Right lobe of liver (tissue), 6 donors: ENCODE results near the gene IFT74. TPM values are rescaled to one million over a fixed set of nuclear protein-coding genes. Genes with fewer than 3 reads are reported as not detected.

Experiments
- ATAC-seq, 4 donors: fragments of 200-7000 bp; cut with Tn5 transposase; one replicate each; pipeline ENCODE4 v1.9.1; 2020; ENCODE audit warnings: mild to moderate bottlenecking in 4 of 4, moderate library complexity in 4 of 4
- DNase-seq, 3 donors: peaks; one replicate each; pipeline ENCODE4 v3.0.0-alpha.2; 2020
- H3K27ac ChIP-seq, 3 donors: fragments of 200-600 bp; one replicate each; pipeline ENCODE4 v1.8.0; 2022
- H3K27me3 ChIP-seq, 2 donors: fragments of 200-600 bp; one replicate each; pipeline ENCODE4 v1.8.0; 2022
- H3K36me3 ChIP-seq, 4 donors: fragments of 200-600 bp; sonication (generic) in 1 of 4; one replicate each; pipeline versions ENCODE4 v1.5.1 to v1.8.0; 2017 to 2022; ENCODE audit warnings: control low read depth in 1 of 4
- H3K4me1 ChIP-seq, 4 donors: fragments of 200-600 bp; sonication (generic) in 1 of 4; one replicate each; pipeline versions ENCODE4 v1.5.1 to v1.8.0; 2017 to 2022; ENCODE audit warnings: control low read depth in 1 of 4
- H3K4me3 ChIP-seq, 3 donors: fragments of 200-600 bp; one replicate each; pipeline ENCODE4 v1.8.0; 2022
- H3K9me3 ChIP-seq, 4 donors: fragments of 200-600 bp; sonication (generic) in 1 of 4; one replicate each; pipeline versions ENCODE4 v1.5.1 to v1.8.0; 2017 to 2022; ENCODE audit warnings: control low read depth in 1 of 4
- POLR2A ChIP-seq: fragments of 450-650 bp; IDR thresholded peaks from one replicate; pipeline ENCODE4 v1.6.1; 2017; ENCODE audit warnings: antibody characterized with exemption, mild to moderate bottlenecking
- WGBS: methylation state at CpG from one replicate; pipeline ENCODE4 v1.1.6; 2018; ENCODE audit warnings: low coverage, low lambda C conversion rate; ENCODE audit not compliant: insufficient coverage; ENCODE audit errors: missing lambda C conversion rate; 5-methylcytosine and 5-hydroxymethylcytosine counted together
- intact Hi-C, 2 donors: fragments of 100-400 bp; cut with DNase I; formaldehyde crosslinking; loops; one replicate each; pipeline versions ENCODE4 v1.11.2 to v1.14.1; 2022
- total RNA-seq, 6 experiments: library from RNA; depleted of rRNA in 2 of 6; stranded (reverse); fragments of >200 nt in 2 of 6; fragmentation: NEBNext Ultra II Directional in 3 of 6; extraction: Animal tissue kit (Norgen Biotek cat#: 25700) in 3 of 6; gene quantifications; one replicate each; pipeline versions ENCODE4 v1.1.0 to v1.2.4, GENCODE V29; 2016 to 2023
- TF ChIP-seq, protein P1 (sequence below), 4 donors: fragments of 200-600 bp in 3 of 4; fragments of 450-650 bp in 1 of 4; IDR thresholded peaks; one replicate each; pipeline versions ENCODE4 v1.5.1 to v1.8.0; 2016 to 2022; ENCODE audit warnings: antibody characterized with exemption in 4 of 4, mild to moderate bottlenecking in 2 of 4
- donor health status: DM: no; HTN: yes; CAD: no.
- donor health status: DM: no; HTN: no; CAD: no.
- donor health status: DM: no; HTN: no; CAD: no.
- donor health status: DM: no; HTN: yes; CAD: no.
- donor health status: DM: no; HTN: yes; CAD: no.

Gene IFT74
- total RNA-seq, 6 experiments from 2014 or later = 6.2 to 10.2 (median 6.7) TPM

DNA sequence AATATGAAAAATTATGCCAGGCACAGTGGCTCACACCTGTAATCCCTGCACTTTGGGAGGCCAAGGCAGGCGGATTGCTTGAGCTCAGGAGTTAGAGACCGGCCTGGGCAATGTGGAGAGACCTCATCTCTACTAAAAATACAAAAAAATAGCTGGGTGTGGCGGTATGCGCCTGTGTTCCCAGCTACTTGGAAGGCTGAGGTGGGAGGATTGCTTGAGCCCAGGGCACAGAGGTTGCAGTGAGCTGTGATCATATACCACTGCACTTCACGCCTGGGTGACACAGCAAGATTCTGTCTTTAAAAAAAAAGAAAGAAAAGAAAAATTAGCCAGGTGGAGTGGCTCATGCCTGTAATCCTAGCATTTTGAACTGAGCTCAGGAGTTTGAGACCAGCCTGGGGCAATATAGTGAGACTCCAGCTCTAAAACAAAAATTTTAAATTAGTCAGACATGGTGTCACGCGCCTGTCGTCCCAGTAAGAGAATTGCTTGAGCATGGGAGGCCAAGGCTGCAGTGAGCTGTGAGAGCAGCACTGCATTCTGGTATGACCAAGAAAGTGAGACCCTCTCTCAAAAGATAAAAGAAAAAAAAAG is 27.2 kb upstream of the IFT74 start:
- H3K4me3 ChIP-seq = no peak overlapping the region
- peaks cover 0 to 43% (median 8%) of the 10 kb centered on the region in 4 donors for H3K36me3 ChIP-seq
- WGBS = 94% methylated on average over 7 of the region's 8 CpGs
- DNase-seq = no peak
- intact Hi-C loops = no loop called here
- H3K4me1 ChIP-seq = no peaks in the 10 kb centered on the region
- no peaks in the 10 kb centered on the region for H3K9me3 ChIP-seq
- no peak for ATAC-seq
- H3K27me3 ChIP-seq = no peaks in the 10 kb centered on the region
- TF ChIP-seq, protein P1, sequence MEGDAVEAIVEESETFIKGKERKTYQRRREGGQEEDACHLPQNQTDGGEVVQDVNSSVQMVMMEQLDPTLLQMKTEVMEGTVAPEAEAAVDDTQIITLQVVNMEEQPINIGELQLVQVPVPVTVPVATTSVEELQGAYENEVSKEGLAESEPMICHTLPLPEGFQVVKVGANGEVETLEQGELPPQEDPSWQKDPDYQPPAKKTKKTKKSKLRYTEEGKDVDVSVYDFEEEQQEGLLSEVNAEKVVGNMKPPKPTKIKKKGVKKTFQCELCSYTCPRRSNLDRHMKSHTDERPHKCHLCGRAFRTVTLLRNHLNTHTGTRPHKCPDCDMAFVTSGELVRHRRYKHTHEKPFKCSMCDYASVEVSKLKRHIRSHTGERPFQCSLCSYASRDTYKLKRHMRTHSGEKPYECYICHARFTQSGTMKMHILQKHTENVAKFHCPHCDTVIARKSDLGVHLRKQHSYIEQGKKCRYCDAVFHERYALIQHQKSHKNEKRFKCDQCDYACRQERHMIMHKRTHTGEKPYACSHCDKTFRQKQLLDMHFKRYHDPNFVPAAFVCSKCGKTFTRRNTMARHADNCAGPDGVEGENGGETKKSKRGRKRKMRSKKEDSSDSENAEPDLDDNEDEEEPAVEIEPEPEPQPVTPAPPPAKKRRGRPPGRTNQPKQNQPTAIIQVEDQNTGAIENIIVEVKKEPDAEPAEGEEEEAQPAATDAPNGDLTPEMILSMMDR (IDR thresholded peaks at IDR 0.05) = no peak
- no peak for TF ChIP-seq POLR2A
- H3K27ac ChIP-seq = no peak overlapping the region

DNA sequence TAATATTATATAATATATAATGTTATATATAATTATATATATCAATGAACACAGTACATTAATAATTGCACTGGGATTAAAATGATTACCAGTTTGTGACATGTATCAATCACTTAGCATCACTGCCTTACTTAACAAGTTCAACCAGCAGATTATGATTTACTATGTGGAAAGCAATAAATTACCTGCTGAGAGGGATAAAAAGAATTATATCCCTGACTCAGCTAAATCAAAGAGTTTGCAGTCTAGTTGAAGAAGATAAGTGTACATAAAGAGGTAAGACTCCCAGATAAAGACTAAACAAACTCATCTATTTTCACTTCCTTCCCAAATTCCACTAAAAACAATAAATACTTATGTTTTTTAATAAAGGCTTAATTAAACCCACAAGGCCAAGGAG is 20.4 kb upstream of the IFT74 start:
- intact Hi-C loops = no loop called here
- Histone ChIP-seq H3K9me3 (no peaks in the 10 kb centered on the region), H3K27ac (no peak overlapping the region), H3K27me3 (no peaks in the 10 kb centered on the region), H3K4me3 (no peak overlapping the region), H3K4me1 (peaks cover 0 to 16% (median 3%) of the 10 kb centered on the region in 4 donors), H3K36me3 (peaks cover 0 to 9% (median 0%) of the 10 kb centered on the region in 4 donors)
- ATAC-seq (no peak), DNase-seq (no peak)
- TF ChIP-seq, protein P1 (IDR thresholded peaks at IDR 0.05) = no peak
- no peak for TF ChIP-seq POLR2A

DNA sequence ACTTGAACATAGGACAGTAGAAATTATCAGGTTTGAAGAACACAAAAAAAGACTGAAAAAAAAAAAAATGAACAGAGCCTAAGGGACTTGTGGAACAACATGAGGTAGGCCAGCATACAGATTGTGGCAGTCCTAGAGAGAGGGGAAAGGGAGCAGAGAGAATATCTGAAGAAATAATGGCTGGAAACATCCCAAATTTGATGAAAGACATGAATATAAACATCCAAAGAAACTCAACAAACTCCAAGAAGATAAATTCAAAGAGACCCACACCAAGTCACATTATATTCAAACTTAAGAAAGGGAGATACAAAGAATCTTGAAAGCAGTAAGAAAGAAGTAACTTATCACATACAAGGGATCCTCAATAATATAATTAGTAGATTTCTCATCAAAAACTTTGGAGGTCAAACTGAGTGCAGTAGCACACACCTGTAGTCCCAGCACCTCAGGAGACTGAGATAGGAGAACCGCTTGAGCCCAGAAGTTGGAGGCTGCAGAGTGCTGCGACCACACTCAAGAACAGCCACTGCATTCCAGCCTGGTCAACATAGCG is 18.3 kb upstream of the IFT74 start:
- intact Hi-C loops = no loop called here
- TF ChIP-seq, protein P1 (IDR thresholded peaks at IDR 0.05) = no peak
- TF ChIP-seq POLR2A = no peak
- H3K36me3 ChIP-seq = peaks cover 0 to 9% (median 0%) of the 10 kb centered on the region in 4 donors
- H3K27ac ChIP-seq = no peak overlapping the region
- no peaks in the 10 kb centered on the region for H3K9me3 ChIP-seq
- H3K27me3 ChIP-seq = no peaks in the 10 kb centered on the region
- H3K4me1 ChIP-seq = peaks cover 0 to 16% (median 3%) of the 10 kb centered on the region in 4 donors
- ATAC-seq = no peak
- no peak overlapping the region for H3K4me3 ChIP-seq
- no peak for DNase-seq
- WGBS = 83% methylated on average over 2 of the region's 3 CpGs

DNA sequence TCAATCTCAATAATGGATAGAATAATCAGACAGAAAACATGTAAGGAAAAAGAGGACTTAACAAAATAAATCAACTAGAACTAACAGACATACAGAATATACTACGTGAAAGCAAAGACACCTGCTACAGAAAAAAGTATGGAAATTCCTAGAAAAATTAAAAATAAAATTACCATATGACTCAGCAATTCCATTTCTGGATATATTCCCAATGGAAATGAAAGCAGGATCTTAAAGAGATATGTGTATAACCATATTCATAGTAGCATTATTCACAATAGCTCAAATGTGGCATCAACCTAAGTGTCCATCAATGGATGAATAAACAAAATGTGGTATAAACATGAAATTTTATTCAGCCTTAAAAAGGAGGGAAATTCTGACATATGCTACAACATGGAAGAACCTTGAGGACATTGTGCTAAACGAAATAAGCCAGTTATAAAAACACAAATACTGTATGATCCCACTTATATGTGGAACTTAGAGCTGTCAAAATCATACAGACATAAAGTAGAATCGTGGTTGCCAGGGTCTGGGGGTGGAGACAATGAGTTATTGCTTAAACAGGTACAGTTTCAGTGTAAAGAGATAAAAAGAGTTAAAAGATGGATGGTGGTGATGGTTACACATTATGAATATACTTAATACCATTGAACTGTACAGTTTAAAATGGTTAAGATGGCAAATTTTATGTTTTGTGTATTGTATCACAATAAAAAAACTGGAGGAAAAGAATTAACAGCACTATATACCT is 16.1 kb upstream of the IFT74 start:
- Histone ChIP-seq H3K4me1 (peaks cover 0 to 21% (median 3%) of the 10 kb centered on the region in 4 donors), H3K27me3 (no peaks in the 10 kb centered on the region), H3K9me3 (no peaks in the 10 kb centered on the region), H3K27ac (no peak overlapping the region), H3K36me3 (no peaks in the 10 kb centered on the region), H3K4me3 (no peak overlapping the region)
- no peak for TF ChIP-seq POLR2A
- TF ChIP-seq, protein P1 (IDR thresholded peaks at IDR 0.05) = no peak
- intact Hi-C loops = loop anchor here in 1 of 2 donors (10.0 kb wide), 1 partner anchor 45 kb away; the partner anchor contains the start of gene CAAP1
- DNase-seq (no peak), ATAC-seq (no peak)
- WGBS = 76% methylated on average over 3 of the region's 3 CpGs
